ENCODE measurements around the gene GYPB. TPM values are rescaled to one million over a fixed set of nuclear protein-coding genes. Genes with fewer than 3 reads are reported as not detected.
"Not testable (repeated sequence)": the region's sequence is repeated elsewhere in the genome, so short reads cannot be mapped to it uniquely, and the experiment has no call there.

GYPB gene
- total RNA-seq, 4 donors from 2014 or later = not detected

- no peak for DNase-seq (ENCODE audit: low spot score)
- no peak for ATAC-seq (ENCODE audit: low FRiP score)
- TF ChIP-seq CTCF (IDR thresholded peaks at IDR 0.05) = no peak
These were observed 33.0 kb downstream of the GYPB start for GRCh38 chr4:143986180-143986579.

- not testable (repeated sequence) for DNase-seq (ENCODE audit: low spot score); ATAC-seq (ENCODE audit: low FRiP score)
These were observed 38.4 kb downstream of the GYPB start for GRCh38 chr4:143980776-143981175.

GRCh38 chr4:143975527-143975926 is 43.7 kb downstream of the GYPB start:
- ATAC-seq (ENCODE audit: low FRiP score) = not testable (repeated sequence)

GRCh38 chr4:143974021-143974420 is 45.2 kb downstream of the GYPB start:
- DNase-seq (ENCODE audit: low spot score); ATAC-seq (ENCODE audit: low FRiP score): not testable (repeated sequence)

More at GRCh38 chr4:143975527-143975926, 43.7 kb downstream of the GYPB start:
- DNase-seq (ENCODE audit: low spot score) = not testable (repeated sequence)

- DNase-seq (ENCODE audit: low spot score) = no peak
- no peak for TF ChIP-seq CTCF (IDR thresholded peaks at IDR 0.05)
- ATAC-seq (ENCODE audit: low FRiP score) = no peak
These were observed 58.1 kb downstream of the GYPB start for GRCh38 chr4:143961075-143961474.

GRCh38 chr4:143955306-143955705 is 63.9 kb downstream of the GYPB start:
- not testable (repeated sequence) for ATAC-seq (ENCODE audit: low FRiP score)

GRCh38 chr4:143951458-143951972 is 67.7 kb downstream of the GYPB start:
- DNase-seq (ENCODE audit: low spot score); ATAC-seq (ENCODE audit: low FRiP score): not testable (repeated sequence)

More at GRCh38 chr4:143955306-143955705, 63.9 kb downstream of the GYPB start:
- not testable (repeated sequence) for DNase-seq (ENCODE audit: low spot score)

GRCh38 chr4:143950967-143951366 is 68.2 kb downstream of the GYPB start:
- not testable (repeated sequence) for DNase-seq (ENCODE audit: low spot score); ATAC-seq (ENCODE audit: low FRiP score)

GRCh38 chr4:143950185-143950584 is 69.0 kb downstream of the GYPB start:
- ATAC-seq (ENCODE audit: low FRiP score); DNase-seq (ENCODE audit: low spot score): not testable (repeated sequence)

GRCh38 chr4:143947493-143947892 is 71.7 kb downstream of the GYPB start:
- not testable (repeated sequence) for ATAC-seq (ENCODE audit: low FRiP score)

More at GRCh38 chr4:143947493-143947892, 71.7 kb downstream of the GYPB start:
- not testable (repeated sequence) for DNase-seq (ENCODE audit: low spot score)

Other genes with a start within 250 kb of the GYPB start
- gene GYPE, start 113.8 kb downstream of the GYPB start, total RNA-seq = 1 to 10 TPM in 3 of 4 donors, under 1 TPM in 1; 0.65 to 1.4 (median 1.4) TPM
- gene GYPA, start 121.3 kb upstream of the GYPB start, total RNA-seq = not detected